ENCODE measurements around the gene ATP10A. TPM values are rescaled to one million over a fixed set of nuclear protein-coding genes. Genes with fewer than 3 reads are reported as not detected.

Gene ATP10A
- total RNA-seq, 1 experiment from 2014 or later: 2.1 TPM

DNA sequence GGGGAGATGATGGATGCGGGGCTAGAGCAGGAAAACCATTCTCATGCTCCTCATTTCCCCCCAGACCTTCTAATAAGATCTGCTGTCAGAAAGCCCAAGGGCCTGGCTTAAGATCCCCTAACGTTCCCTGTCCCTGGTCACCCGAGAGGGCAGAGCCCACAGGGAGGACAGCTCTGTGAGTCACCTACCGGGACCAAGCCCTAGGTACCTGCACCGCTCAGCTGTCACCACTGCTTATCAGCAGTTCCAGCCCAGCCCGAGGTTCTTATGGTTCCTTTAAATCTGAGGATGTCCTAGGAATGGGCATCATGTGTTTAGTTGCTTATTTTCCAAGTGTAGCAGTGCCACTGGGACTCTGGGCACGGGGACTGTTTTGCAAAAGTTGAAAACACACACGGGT, 53.0 kb downstream of the ATP10A start:
- Mint-ChIP-seq H3K27me3 (ENCODE audit: low read depth) (no peaks in the 10 kb centered on the region), H3K4me3 (no peak overlapping the region), H3K4me1 (peaks cover 14% of the 10 kb centered on the region), H3K27ac (no peak overlapping the region), H3K36me3 (no peaks in the 10 kb centered on the region), H3K9me3 (no peaks in the 10 kb centered on the region)
- ChIA-PET CTCF (interaction anchor here (0.9 to 2.0 kb wide), 2 partner anchors 27 to 123 kb away, joined by 5 to 7 read pairs; no protein-coding TSS in a partner anchor), POLR2A (no interaction called here)
- ATAC-seq: no peak
- TF ChIP-seq, protein P1, sequence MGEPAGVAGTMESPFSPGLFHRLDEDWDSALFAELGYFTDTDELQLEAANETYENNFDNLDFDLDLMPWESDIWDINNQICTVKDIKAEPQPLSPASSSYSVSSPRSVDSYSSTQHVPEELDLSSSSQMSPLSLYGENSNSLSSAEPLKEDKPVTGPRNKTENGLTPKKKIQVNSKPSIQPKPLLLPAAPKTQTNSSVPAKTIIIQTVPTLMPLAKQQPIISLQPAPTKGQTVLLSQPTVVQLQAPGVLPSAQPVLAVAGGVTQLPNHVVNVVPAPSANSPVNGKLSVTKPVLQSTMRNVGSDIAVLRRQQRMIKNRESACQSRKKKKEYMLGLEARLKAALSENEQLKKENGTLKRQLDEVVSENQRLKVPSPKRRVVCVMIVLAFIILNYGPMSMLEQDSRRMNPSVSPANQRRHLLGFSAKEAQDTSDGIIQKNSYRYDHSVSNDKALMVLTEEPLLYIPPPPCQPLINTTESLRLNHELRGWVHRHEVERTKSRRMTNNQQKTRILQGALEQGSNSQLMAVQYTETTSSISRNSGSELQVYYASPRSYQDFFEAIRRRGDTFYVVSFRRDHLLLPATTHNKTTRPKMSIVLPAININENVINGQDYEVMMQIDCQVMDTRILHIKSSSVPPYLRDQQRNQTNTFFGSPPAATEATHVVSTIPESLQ (CRISPR knock-in tag; IDR thresholded peaks at IDR 0.05): no peak
- no peak for TF ChIP-seq NFE2L1 (CRISPR knock-in tag; IDR thresholded peaks at IDR 0.05)
- TF ChIP-seq, protein P2, sequence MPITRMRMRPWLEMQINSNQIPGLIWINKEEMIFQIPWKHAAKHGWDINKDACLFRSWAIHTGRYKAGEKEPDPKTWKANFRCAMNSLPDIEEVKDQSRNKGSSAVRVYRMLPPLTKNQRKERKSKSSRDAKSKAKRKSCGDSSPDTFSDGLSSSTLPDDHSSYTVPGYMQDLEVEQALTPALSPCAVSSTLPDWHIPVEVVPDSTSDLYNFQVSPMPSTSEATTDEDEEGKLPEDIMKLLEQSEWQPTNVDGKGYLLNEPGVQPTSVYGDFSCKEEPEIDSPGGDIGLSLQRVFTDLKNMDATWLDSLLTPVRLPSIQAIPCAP (CRISPR knock-in tag; IDR thresholded peaks at IDR 0.05): no peak
- TF ChIP-seq SOX15 (CRISPR knock-in tag; IDR thresholded peaks at IDR 0.05): no peak
- TF ChIP-seq, protein P3, sequence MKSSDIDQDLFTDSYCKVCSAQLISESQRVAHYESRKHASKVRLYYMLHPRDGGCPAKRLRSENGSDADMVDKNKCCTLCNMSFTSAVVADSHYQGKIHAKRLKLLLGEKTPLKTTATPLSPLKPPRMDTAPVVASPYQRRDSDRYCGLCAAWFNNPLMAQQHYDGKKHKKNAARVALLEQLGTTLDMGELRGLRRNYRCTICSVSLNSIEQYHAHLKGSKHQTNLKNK (CRISPR knock-in tag; IDR thresholded peaks at IDR 0.05): no peak
- TF ChIP-seq JUN (CRISPR knock-in tag; IDR thresholded peaks at IDR 0.05): no peak
- TF ChIP-seq HMGA2 (CRISPR knock-in tag; IDR thresholded peaks at IDR 0.05): no peak
- TF ChIP-seq ZBTB21 (CRISPR knock-in tag; IDR thresholded peaks at IDR 0.05; ENCODE audit: borderline replicate concordance): no peak
- TF ChIP-seq GRHL2 (CRISPR knock-in tag; IDR thresholded peaks at IDR 0.05; ENCODE audit: insufficient replicate concordance, severe bottlenecking): no peak
- TF ChIP-seq, protein P4, sequence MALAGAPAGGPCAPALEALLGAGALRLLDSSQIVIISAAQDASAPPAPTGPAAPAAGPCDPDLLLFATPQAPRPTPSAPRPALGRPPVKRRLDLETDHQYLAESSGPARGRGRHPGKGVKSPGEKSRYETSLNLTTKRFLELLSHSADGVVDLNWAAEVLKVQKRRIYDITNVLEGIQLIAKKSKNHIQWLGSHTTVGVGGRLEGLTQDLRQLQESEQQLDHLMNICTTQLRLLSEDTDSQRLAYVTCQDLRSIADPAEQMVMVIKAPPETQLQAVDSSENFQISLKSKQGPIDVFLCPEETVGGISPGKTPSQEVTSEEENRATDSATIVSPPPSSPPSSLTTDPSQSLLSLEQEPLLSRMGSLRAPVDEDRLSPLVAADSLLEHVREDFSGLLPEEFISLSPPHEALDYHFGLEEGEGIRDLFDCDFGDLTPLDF (CRISPR knock-in tag; IDR thresholded peaks at IDR 0.05): no peak
- TF ChIP-seq, protein P5, sequence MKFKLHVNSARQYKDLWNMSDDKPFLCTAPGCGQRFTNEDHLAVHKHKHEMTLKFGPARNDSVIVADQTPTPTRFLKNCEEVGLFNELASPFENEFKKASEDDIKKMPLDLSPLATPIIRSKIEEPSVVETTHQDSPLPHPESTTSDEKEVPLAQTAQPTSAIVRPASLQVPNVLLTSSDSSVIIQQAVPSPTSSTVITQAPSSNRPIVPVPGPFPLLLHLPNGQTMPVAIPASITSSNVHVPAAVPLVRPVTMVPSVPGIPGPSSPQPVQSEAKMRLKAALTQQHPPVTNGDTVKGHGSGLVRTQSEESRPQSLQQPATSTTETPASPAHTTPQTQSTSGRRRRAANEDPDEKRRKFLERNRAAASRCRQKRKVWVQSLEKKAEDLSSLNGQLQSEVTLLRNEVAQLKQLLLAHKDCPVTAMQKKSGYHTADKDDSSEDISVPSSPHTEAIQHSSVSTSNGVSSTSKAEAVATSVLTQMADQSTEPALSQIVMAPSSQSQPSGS (CRISPR knock-in tag; IDR thresholded peaks at IDR 0.05; ENCODE audit: borderline replicate concordance, low read depth): no peak
- TF ChIP-seq, protein P6, sequence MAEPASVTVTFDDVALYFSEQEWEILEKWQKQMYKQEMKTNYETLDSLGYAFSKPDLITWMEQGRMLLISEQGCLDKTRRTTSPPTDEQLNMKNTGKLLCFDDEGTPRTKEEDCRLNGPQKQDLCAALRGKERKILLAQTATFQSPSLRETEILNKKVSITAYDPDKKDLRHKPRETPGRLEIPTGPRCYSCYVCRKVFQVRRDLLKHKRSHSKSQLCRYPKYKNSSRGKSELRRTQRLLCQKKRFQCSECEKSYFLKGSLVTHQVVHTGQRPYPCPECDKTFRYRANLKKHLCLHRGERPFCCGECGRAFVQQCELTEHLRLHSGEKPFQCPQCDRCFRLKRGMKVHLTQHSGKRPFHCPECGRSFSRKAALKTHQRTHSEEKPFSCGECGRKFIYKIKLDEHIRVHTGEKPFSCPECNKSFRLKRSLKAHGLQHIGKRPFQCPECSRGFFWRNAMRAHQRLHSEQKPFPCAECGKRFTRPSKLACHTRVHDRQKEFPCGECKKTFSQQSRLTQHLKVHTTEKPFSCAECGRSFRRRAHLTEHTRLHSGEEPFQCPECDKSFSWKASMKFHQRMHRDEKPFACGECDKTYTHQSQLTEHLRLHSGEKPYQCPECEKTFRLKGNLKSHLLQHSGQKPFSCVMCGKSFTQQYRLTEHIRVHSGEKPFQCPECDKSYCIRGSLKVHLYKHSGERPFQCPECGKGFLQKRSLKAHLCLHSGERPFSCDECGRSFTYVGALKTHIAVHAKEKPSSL (CRISPR knock-in tag; conservative IDR thresholded peaks at IDR 0.05): no peak
- TF ChIP-seq ELF4 (CRISPR knock-in tag; IDR thresholded peaks at IDR 0.05; ENCODE audit: low read depth): no peak
- no peak for TF ChIP-seq ESRRA (CRISPR knock-in tag; IDR thresholded peaks at IDR 0.05; ENCODE audit: borderline replicate concordance)
- no peak for TF ChIP-seq NR2C2 (CRISPR knock-in tag; IDR thresholded peaks at IDR 0.05)
- no peak for TF ChIP-seq ZNF219 (CRISPR knock-in tag; IDR thresholded peaks at IDR 0.05; ENCODE audit: borderline replicate concordance)
- TF ChIP-seq ZNF263 (CRISPR knock-in tag; IDR thresholded peaks at IDR 0.05; ENCODE audit: low read depth): no peak
- TF ChIP-seq, protein P7, sequence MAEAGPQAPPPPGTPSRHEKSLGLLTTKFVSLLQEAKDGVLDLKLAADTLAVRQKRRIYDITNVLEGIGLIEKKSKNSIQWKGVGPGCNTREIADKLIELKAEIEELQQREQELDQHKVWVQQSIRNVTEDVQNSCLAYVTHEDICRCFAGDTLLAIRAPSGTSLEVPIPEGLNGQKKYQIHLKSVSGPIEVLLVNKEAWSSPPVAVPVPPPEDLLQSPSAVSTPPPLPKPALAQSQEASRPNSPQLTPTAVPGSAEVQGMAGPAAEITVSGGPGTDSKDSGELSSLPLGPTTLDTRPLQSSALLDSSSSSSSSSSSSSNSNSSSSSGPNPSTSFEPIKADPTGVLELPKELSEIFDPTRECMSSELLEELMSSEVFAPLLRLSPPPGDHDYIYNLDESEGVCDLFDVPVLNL (CRISPR knock-in tag; IDR thresholded peaks at IDR 0.05; ENCODE audit: borderline replicate concordance, low read depth): no peak
- no peak for TF ChIP-seq ZNF317 (CRISPR knock-in tag; IDR thresholded peaks at IDR 0.05; ENCODE audit: borderline replicate concordance, low read depth)
- DNase-seq (ENCODE audit: low spot score): no peak

Data from WTC11 (cell line).